HTERT RPE-1 (cell line): ENCODE data around the gene COG5.
"Not testable (repeated sequence)": the region's sequence is repeated elsewhere in the genome, so short reads cannot be mapped to it uniquely, and the experiment has no call there.

ENCODE experiments used
- in situ Hi-C: fragments of 300-500 bp; cut with MboI; formaldehyde crosslinking; loops from 4 replicates; pipeline ENCODE4 v1.14.3; 2020; ENCODE audit warnings: low sequenced_read_pairs

COG5 gene

GRCh38 chr7:107292591-107292990, 271.1 kb downstream of the COG5 start:
- in situ Hi-C loops = no loop called here

- in situ Hi-C loops = no loop called here
Measured at GRCh38 chr7:107291434-107291833, 272.3 kb downstream of the COG5 start.

GRCh38 chr7:107286751-107287621, 276.7 kb downstream of the COG5 start:
- in situ Hi-C loops = no loop called here

- in situ Hi-C loops = no loop called here
Measured at GRCh38 chr7:107284911-107285479, 278.7 kb downstream of the COG5 start.

- in situ Hi-C loops = no loop called here
Measured at GRCh38 chr7:107277331-107277730, 286.4 kb downstream of the COG5 start.

- in situ Hi-C loops = no loop called here
Measured at GRCh38 chr7:107276220-107276827, 287.4 kb downstream of the COG5 start.

GRCh38 chr7:107274506-107274905, 289.2 kb downstream of the COG5 start:
- in situ Hi-C loops = no loop called here

- in situ Hi-C loops = no loop called here
Measured at GRCh38 chr7:107269790-107270189, 293.9 kb downstream of the COG5 start.

GRCh38 chr7:107268594-107268993, 295.1 kb downstream of the COG5 start:
- in situ Hi-C loops = no loop called here

GRCh38 chr7:107267138-107267537, 296.6 kb downstream of the COG5 start:
- in situ Hi-C loops = no loop called here

- in situ Hi-C loops = no loop called here
Measured at GRCh38 chr7:107264723-107265122, 299.0 kb downstream of the COG5 start.

GRCh38 chr7:107262857-107263256, 300.9 kb downstream of the COG5 start:
- in situ Hi-C loops = no loop called here

- in situ Hi-C loops = no loop called here
Measured at GRCh38 chr7:107258737-107259136, 305.0 kb downstream of the COG5 start.

GRCh38 chr7:107255602-107256001, 308.1 kb downstream of the COG5 start:
- in situ Hi-C loops = no loop called here

GRCh38 chr7:107254398-107254985, 309.2 kb downstream of the COG5 start:
- in situ Hi-C loops = no loop called here

- in situ Hi-C loops = no loop called here
Measured at GRCh38 chr7:107253599-107253998, 310.1 kb downstream of the COG5 start.

GRCh38 chr7:107251963-107252362, 311.8 kb downstream of the COG5 start:
- in situ Hi-C loops = no loop called here

GRCh38 chr7:107248551-107249316, 315.0 kb downstream of the COG5 start:
- in situ Hi-C loops = no loop called here

- in situ Hi-C loops = not testable (repeated sequence)
Measured at GRCh38 chr7:107246836-107247235, 316.9 kb downstream of the COG5 start.

GRCh38 chr7:107244613-107245012, 319.1 kb downstream of the COG5 start:
- in situ Hi-C loops = no loop called here

GRCh38 chr7:107242267-107242666, 321.5 kb downstream of the COG5 start:
- in situ Hi-C loops = no loop called here
